Measurements from ENCODE around the gene DIDO1. TPM values are rescaled to one million over a fixed set of nuclear protein-coding genes. Genes with fewer than 3 reads are reported as not detected.

Gene DIDO1
- total and polyA plus RNA-seq, 9 of the 15 experiments (the other 6 are each of a cell fraction or from before 2014, with no cell fraction given), result 4.4 to 46.8 (median 31.2) TPM

DNA sequence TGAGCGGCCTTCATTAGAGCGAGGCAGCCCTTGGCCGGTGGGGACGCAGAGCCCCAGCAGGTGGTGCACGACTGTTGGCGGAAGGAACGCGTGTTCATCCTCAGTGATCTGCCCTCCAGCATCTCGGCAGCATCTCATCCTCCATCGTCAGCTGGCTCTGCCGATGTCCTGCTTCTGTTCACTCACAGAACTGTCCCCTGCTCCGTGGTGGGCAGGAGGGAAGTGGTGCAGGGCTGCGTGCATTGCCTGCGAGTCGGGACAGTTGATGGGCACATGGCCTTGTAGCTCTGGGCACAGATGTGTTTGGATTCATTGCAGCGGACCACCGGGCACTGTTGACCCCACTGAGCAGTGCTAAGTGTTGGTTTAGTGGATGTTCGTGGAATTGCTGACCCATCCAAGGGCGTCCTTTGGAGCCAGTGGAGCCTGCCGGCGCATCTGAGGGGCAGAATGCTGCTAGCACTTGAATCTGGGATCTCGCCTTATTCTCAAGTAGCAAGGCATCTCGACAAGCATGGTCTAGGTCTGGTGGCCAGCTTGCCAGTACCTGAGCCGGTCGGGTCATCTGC, 19.6 kb upstream of the DIDO1 start:
- Histone ChIP-seq H3K9me3 (replicated peaks; ENCODE audit: control insufficient read depth, insufficient read depth, low read depth, low read length) (peaks cover 7% of the 10 kb centered on the region), H3K9me1 (ENCODE audit: control insufficient read depth, insufficient read depth, low read length) (no peaks in the 10 kb centered on the region), H3K4me1 (replicated peaks in 1 of 2; ENCODE audit: control insufficient read depth in 2 of 2, insufficient read depth in 2 of 2, low read length in 2 of 2) (no peaks in the 10 kb centered on the region), H4K20me1 (replicated peaks; ENCODE audit: control insufficient read depth, insufficient read depth, low read length) (no peaks in the 10 kb centered on the region), H3K4me2 (ENCODE audit: insufficient read depth, low read length) (no peak overlapping the region), H3K36me3 (ENCODE audit: control insufficient read depth, insufficient read depth, low read length) (peaks cover 80% of the 10 kb centered on the region), H3K27ac (ENCODE audit: extremely low read depth, low read depth, low read length) (no peak overlapping the region), H3K79me2 (ENCODE audit: control insufficient read depth, insufficient read depth, low read length) (peaks cover 15% of the 10 kb centered on the region), H3K4me3 (no peak overlapping the region), H2AFZ (ENCODE audit: low read depth, low read length) (no peak overlapping the region), H3K27me3 (ENCODE audit: control insufficient read depth in 2 of 2, insufficient read depth in 2 of 2, low read length in 2 of 2) (no peaks in the 10 kb centered on the region), H3K9ac (ENCODE audit: insufficient read depth in 1 of 2, low read depth in 2 of 2, low read length in 2 of 2) (no peak overlapping the region)
- in situ Hi-C loops (cut with MboI), result no loop called here
- DNase-seq (ENCODE audit: extremely low read depth in 1 of 4, low spot score in 3 of 4) (no peak), FAIRE-seq (no peak), ATAC-seq (no peak)
- ChIA-PET POLR2A (interaction anchor here (0.6 to 1.0 kb wide), 3 partner anchors 8 to 11 kb away, joined by 3 to 4 read pairs (median 3); partner anchors contain the start of gene GID8), CTCF (ENCODE audit: low intra/inter-chr PET ratio) (no interaction called here)
- intact Hi-C loops (cut with micrococcal nuclease), result no loop called here
- no TSS peak for BruUV-seq (replicated peaks)
- TF ChIP-seq ATF1 (CRISPR knock-in tag; IDR thresholded peaks at IDR 0.05) (no peak), ATF1 (tag; IDR thresholded peaks at IDR 0.05) (no peak), STAT5B (CRISPR knock-in tag; IDR thresholded peaks at IDR 0.05) (no peak), RBFOX2 (IDR thresholded peaks at IDR 0.05; ENCODE audit: low read depth, low read length) (peak; percentile 33; the same call in 1 of the 2 replicates)
- TF ChIP-seq, protein P1, sequence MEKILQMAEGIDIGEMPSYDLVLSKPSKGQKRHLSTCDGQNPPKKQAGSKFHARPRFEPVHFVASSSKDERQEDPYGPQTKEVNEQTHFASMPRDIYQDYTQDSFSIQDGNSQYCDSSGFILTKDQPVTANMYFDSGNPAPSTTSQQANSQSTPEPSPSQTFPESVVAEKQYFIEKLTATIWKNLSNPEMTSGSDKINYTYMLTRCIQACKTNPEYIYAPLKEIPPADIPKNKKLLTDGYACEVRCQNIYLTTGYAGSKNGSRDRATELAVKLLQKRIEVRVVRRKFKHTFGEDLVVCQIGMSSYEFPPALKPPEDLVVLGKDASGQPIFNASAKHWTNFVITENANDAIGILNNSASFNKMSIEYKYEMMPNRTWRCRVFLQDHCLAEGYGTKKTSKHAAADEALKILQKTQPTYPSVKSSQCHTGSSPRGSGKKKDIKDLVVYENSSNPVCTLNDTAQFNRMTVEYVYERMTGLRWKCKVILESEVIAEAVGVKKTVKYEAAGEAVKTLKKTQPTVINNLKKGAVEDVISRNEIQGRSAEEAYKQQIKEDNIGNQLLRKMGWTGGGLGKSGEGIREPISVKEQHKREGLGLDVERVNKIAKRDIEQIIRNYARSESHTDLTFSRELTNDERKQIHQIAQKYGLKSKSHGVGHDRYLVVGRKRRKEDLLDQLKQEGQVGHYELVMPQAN (IDR thresholded peaks at IDR 0.05; ENCODE audit: borderline replicate concordance), result no peak
- 91% methylated on average over 22 of the region's 25 CpGs for WGBS (ENCODE audit: insufficient coverage, low coverage, missing lambda C conversion rate)

Measured in K562 (cell line).